ENCODE measurements around the gene ACTR1A. TPM values are rescaled to one million over a fixed set of nuclear protein-coding genes. Genes with fewer than 3 reads are reported as not detected.

Gene ACTR1A
- 171 and 174 TPM in 2 replicates for total RNA-seq

GRCh38 chr10:102502337-102503151 lies at the start of gene ACTR1A:
Gene ACTR1A (minus strand): TSS chr10:102502712. CDS start chr10:102502647, 65 bp downstream.

GRCh38 chr10:102503264-102504178 lies 1.0 kb upstream of the ACTR1A start, which contains the start of gene SUFU:
Gene SUFU (plus strand): TSS chr10:102503972. CDS start chr10:102504153, 181 bp downstream.

DNA sequence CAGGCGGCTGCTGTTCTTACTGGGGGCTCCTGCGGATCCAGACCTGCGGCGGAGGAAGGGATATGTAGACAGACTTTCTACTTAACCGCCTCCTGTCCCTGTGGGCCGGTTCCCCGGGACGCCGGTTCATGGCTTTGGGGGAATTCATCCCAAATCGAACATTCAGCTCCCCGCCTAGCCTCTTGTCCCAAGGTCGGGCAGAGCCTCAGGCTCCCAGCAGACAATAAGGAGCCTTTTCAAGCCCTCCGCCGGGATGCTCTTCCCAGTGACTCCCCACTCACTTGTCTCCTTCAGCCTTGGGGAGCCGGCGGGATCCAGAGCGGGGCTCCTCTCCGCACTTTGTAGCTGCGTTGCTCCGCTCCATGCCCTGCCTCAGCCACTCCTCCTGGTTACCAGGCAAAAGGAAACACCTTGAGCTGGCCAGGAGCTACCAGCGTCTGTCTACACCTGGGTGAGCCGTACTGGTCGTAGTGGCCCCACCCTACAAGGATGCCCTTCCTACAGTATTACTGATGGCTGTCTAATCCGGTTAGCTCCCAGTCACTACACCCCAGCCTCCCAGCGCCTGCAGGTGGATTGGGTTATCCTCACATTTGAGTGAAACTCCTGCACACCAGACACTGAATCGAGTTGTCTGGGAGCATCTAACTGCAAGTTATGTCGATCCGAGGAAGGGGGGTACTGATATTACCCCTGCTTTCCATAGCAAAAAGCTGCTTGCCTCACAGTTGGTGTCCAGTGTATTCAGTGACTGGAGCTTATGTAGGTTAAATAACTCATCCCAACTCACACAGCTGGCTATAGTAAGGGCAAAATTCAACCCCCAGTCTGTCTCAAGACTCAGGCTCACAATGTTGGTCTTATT lies 51.2 kb downstream of the ACTR1A start, which contains the start of gene C10orf95:
C10orf95 (minus strand) TSS at position 439 of the 865 bp plus-strand sequence. CDS start 450 bp downstream, outside the sequence.

GRCh38 chr10:102432162-102432950 lies 70.2 kb downstream of the ACTR1A start, which contains the start of gene CUEDC2:
Gene CUEDC2 (minus strand): TSS chr10:102432574. CDS start chr10:102425188, 7,386 bp downstream.

Other genes starting within 250 kb of the ACTR1A start
- 11.5 and 27.5 TPM in 2 replicates for gene NFKB2, start 107.0 kb downstream of the ACTR1A start, total RNA-seq
- 0.73 and 20.2 TPM in 2 replicates for gene PSD, start 83.9 kb downstream of the ACTR1A start, total RNA-seq
- gene FBXL15, start 81.9 kb downstream of the ACTR1A start, total RNA-seq = 12.5 and 14.1 TPM in 2 replicates
- gene CUEDC2, start 70.1 kb downstream of the ACTR1A start, total RNA-seq = 78.4 and 86.2 TPM in 2 replicates
- not detected in 2 replicates for gene C10orf95, start 51.2 kb downstream of the ACTR1A start, total RNA-seq
- gene SUFU, start 1.3 kb upstream of the ACTR1A start, total RNA-seq = 6.3 and 7.4 TPM in 2 replicates
- gene TRIM8, start 141.8 kb upstream of the ACTR1A start, total RNA-seq = 85.8 and 101 TPM in 2 replicates
- 6.1 and 10.6 TPM in 2 replicates for gene ARL3, start 211.7 kb upstream of the ACTR1A start, total RNA-seq
- 2.6 and 5.4 TPM in 2 replicates for gene SFXN2, start 211.9 kb upstream of the ACTR1A start, total RNA-seq
- 54.1 and 73.6 TPM in 2 replicates for gene WBP1L, start 241.2 kb upstream of the ACTR1A start, total RNA-seq

Data from smooth muscle cell of trachea (primary cell).